GM21390 (cell line): ENCODE data around the gene CEP20.

Source experiments
- ATAC-seq: cut with Tn5 transposase; IDR thresholded peaks from one replicate; pipeline ENCODE4 v1.9.1; 2021; ENCODE audit not compliant: unreplicated experiment

CEP20 gene

GRCh38 chr16:15898654-15899053 is 10.3 kb upstream of the CEP20 start:
- ATAC-seq = no peak

DNA sequence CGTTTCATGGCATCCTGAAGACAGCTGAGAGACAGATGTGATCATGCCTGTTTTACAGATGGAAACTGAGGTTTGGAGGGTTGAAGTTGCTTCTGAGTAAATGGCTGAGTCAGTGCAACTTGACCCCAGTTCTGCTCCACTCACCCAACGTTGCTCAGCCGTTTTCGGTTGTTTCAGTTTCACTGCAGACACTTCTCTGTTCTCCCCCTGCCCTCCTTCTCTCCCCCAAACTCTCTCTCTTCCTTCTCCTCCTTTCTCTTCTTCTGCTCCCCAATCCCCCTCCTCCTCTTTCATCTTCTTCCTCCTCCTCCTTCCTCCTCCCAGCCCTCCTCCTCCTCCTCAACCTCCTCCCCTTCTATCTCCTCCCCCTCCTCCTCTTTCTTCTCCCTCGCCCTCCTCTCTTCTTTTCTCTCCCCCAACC is 9.4 kb upstream of the CEP20 start:
- ATAC-seq = peak; percentile 74

GRCh38 chr16:15897121-15897780 is 8.8 kb upstream of the CEP20 start:
- ATAC-seq = no peak

- no peak for ATAC-seq
Measured at GRCh38 chr16:15894571-15895374, 6.4 kb upstream of the CEP20 start.

DNA sequence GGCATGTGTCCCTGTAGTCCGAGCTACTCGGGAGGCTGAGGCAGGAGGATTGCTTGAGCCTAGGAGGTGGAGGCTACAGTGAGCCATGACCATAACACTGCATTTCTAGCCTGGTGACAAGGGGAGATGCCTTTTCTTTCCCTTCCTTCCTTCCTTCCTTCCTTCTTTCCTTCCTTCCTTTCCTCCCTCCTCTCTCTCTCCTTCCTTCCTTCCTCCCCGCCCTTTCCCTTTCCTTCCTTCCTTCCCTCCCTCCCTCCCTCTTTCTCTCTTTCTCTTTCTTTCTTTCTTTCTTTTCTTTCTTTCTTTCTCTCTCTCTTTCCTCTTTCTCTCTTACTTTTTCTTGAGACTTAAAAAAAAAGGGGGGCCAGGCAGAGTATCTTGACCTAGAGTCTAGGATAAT is 3.1 kb upstream of the CEP20 start:
- no peak for ATAC-seq

DNA sequence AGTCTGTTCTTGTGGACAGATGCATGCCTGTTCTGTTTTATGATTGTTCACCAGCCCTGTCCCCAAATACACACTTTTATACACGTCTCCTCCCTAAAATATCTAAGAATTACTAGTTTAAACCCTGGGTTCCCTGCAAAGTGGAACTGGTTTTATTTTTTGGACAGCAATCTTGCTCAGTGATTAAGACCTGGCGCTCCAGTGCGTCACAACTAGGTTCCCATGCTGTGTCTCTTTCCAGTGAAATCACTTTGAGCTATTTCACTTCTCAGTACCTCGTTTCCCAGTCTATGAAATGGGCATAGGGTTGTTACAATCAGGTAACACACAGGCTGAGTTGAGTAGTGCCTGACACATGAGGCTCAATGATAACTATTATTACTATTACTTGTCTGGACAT is 1.1 kb downstream of the CEP20 start:
- ATAC-seq = no peak

GRCh38 chr16:15886078-15886477 is 2.3 kb downstream of the CEP20 start:
- ATAC-seq = no peak

DNA sequence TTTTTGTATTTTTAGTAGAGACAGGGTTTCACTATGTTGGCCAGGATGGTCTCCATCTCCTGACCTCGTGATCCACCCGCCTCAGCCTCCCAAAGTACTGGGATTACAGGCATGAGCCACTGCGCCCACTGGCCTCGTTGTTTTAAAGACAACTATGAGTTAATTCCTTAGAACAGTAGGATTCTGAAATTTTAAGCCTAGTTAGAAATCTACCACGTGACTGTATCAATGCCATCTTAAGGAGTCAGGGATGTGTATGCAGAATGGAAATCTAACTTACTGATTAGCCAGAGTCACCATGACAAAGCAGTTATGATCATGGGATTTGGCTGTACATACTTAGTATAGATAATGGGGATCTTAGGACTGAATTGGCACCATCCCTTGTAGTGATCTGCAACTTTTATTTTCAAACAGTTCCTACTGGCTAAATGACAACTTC is 2.8 kb downstream of the CEP20 start:
- no peak for ATAC-seq

DNA sequence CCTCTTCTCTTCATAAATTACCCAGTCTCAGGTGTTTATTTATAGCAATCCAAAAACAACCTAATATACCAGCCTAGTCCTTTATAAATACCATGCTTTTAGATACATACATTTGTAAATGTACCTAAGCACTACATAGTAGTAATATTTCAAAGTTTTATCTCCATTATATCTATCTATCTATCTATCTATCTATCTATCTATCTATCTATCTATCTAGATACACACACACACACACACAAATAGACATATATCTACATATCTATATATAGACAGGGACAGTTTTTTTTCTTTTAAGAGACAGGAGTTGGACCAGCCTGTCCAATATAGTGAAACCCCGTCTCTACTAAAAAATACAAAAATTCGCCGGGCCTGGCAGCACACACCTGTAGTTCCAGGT is 5.8 kb downstream of the CEP20 start:
- ATAC-seq = no peak

GRCh38 chr16:15881794-15882379 is 6.5 kb downstream of the CEP20 start:
- ATAC-seq = no peak

DNA sequence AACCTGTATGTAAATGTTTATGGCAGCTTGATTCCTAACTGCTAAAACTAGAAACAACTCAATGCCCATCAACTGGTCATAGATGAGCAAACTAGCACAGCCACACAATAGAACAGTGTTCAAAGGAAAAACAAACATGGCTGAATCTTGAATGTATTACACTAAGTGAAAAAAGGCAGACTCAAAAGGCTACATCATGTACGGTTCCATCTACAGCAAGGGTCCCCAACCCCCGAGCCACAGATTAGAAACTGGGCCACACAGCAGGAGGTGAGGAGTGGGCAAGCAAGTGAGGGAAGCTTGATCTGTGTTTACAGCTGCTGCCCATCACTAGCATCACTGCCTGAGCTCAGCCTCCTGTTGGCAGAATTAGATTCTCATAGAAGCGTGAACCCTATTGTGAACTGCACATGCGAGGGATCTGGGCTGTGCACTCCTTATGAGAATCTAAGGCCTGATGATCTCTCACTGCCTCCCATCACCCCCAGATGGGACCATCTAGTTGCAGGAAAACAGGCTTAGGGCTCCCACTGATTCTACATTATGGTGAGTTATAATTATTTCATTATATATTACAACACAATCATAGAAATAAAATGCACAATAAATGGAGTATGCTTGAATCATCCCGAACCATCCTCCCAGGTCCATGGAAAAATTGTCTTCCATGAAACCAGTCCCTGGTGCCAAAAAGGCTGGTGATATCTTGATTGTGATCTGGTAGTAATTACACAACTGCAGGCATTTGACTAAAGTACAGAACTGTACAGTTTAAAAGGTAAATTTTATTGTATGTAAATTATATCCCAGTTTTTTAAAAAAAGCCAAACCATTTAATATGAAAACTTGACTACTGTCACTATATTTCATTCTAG is 7.7 kb downstream of the CEP20 start:
- ATAC-seq = no peak

- no peak for ATAC-seq
Measured at GRCh38 chr16:15879255-15879811, 9.1 kb downstream of the CEP20 start.

DNA sequence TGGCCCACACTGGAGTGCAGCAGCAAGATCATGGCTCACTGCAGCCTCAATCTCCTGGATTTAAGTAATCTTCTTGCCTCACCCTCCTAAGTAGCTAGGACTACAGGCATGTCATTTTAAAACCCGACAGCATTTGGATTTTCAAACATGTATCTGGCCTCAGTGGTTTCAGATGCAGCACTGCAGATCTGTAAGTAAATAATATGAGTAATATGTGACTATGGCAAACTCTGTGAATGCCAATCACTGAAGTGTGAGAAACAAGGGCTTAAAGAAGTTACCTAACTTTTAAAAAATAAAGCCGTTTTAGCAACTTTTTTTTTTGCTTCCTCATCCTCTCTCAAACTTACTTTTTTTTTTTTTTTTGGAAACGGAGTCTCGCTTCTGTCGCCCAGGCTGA is 11.9 kb downstream of the CEP20 start:
- ATAC-seq = no peak

DNA sequence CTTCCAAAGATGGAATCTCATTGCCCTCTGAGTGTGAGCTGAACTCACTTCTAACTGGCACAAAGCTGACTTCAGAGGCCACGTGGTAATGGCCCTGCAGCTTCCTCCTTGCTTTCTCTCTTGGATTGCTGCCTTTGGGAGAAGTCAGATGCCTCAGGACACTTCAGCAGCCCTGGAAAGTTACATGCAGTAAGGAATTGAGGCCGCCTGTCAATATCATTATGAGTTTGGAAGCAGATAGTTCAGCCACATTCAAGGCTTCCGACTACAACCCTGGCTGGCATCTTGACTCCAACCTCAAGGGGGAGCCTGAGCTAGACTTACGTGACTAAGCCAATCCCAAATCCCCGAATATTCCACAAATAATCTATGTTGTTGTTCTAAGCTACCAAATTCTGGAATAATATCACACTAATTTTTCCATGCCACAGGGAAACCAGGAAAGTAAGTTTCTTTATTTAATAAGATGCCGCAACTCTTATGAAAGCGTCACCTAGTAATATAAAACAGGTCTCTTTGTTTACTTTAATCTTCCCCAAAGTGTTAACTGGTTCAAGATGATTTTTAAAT is 13.6 kb downstream of the CEP20 start:
- ATAC-seq = no peak

DNA sequence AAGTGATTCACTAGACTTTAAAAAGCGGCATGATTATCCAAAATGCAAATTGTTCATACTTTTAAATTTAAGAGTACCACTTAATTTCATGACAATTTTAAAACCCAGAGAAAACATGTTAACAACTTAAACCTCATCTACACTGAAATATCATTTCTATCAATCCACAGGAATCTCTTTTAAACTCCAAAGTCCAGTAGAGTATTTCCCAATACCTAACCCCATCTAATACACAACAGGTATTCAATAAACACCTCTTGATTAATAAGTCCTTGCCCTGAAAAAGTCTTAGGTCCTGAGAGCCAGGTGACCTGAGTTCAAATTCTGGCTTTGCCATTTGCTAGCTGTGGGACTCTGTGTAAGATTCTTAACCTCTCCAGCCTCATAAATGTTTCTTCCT is 14.7 kb downstream of the CEP20 start:
- no peak for ATAC-seq

- no peak for ATAC-seq
Measured at GRCh38 chr16:15873301-15873700, 15.1 kb downstream of the CEP20 start.

DNA sequence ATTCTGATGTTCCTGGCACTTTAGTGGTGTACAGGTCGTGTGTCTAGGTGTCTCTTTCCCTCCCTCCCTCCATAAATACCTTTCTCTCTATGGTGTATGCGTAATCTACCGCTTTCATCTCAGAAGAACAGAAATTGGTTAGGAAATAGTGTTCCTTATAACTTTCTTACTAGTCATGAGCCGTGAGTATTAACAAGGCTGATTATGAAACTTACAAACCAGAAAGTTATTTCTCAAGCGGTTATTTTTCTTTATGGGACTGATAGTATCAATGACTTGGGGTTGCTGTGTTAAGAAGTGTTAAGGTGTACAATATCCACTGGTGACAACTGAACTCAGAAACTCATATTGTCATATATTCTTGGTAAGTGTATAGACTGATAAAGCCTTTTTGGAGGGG is 18.4 kb downstream of the CEP20 start:
- ATAC-seq = no peak

GRCh38 chr16:15866451-15866850 is 22.0 kb downstream of the CEP20 start:
- ATAC-seq = no peak

DNA sequence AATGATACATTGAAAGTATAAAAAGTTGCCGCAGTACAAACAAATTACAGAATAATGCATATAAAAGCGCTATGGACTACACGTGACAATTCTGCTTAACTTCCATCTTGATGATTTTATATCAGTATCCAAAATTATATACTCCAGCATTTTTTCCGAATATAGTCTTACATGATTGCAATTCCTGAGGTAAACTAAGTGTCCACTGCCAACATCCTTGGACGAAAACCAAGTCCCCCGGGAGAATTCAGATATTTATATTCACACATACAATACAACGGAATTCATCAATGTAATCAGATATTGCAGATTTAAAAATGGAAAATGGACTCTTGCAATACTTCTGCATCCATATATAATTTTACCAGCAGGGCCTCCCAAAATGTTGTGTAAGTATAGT is 22.7 kb downstream of the CEP20 start:
- no peak for ATAC-seq

- no peak for ATAC-seq
Measured at GRCh38 chr16:15864939-15865338, 23.5 kb downstream of the CEP20 start.

- ATAC-seq = no peak
Measured at GRCh38 chr16:15861996-15862395, 26.4 kb downstream of the CEP20 start.
